NB4 (cell line): ENCODE measurements around the gene ADGRL3.

ENCODE experiments used
- MYC ChIP-seq: IDR thresholded peaks from 2 replicates; pipeline ENCODE4 v1.6.1; 2011; ENCODE audit warnings: low read depth, low read length
- POLR2A ChIP-seq: IDR thresholded peaks from 2 replicates; pipeline ENCODE4 v1.6.1; 2011; ENCODE audit warnings: mild to moderate bottlenecking; ENCODE audit not compliant: insufficient read length; ENCODE audit errors: extremely low read depth
- TF ChIP-seq, protein P1 (sequence below): IDR thresholded peaks from one replicate; pipeline ENCODE4 v1.5.1; 2012; ENCODE audit warnings: low read depth, low read length
- TF ChIP-seq, protein P2 (sequence below): IDR thresholded peaks from 2 replicates; pipeline ENCODE4 v1.6.1; 2011; ENCODE audit warnings: low read depth, low read length

DNA sequence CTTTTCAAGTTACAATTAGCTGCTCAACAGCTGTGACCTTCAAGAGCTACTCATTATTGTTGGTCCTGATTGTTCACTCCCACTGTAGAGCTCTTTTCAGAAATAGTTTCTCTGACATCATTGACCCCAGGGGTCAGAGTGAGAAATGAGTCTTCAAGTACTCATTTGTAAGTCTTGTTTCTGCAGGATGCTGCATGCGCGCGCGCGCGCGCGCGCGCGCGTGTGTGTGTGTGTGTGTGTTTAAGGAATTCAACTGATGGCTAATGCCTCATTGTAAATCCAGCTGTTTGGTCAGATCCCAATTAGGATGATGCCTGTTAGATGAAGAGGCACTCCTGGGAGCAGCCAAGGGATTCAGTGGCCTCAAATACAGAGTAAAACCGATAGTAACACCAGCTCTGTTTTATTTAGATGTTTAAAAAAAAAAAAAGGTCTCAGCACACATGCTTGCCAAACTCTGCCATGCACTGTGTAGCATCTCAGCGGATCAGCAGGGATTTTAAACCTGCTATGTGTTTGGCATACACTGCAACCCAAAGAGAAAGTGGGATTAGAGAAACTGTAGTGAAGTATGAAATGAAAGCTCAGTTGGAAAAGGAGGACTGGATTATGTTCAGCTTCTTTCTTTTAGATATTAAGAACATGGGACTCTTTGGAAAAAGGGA is 332.3 kb downstream of the ADGRL3 start:
- TF ChIP-seq, protein P1, sequence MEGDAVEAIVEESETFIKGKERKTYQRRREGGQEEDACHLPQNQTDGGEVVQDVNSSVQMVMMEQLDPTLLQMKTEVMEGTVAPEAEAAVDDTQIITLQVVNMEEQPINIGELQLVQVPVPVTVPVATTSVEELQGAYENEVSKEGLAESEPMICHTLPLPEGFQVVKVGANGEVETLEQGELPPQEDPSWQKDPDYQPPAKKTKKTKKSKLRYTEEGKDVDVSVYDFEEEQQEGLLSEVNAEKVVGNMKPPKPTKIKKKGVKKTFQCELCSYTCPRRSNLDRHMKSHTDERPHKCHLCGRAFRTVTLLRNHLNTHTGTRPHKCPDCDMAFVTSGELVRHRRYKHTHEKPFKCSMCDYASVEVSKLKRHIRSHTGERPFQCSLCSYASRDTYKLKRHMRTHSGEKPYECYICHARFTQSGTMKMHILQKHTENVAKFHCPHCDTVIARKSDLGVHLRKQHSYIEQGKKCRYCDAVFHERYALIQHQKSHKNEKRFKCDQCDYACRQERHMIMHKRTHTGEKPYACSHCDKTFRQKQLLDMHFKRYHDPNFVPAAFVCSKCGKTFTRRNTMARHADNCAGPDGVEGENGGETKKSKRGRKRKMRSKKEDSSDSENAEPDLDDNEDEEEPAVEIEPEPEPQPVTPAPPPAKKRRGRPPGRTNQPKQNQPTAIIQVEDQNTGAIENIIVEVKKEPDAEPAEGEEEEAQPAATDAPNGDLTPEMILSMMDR = no peak
- TF ChIP-seq POLR2A = no peak
- no peak for TF ChIP-seq MYC
- TF ChIP-seq, protein P2, sequence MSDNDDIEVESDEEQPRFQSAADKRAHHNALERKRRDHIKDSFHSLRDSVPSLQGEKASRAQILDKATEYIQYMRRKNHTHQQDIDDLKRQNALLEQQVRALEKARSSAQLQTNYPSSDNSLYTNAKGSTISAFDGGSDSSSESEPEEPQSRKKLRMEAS = no peak
